HEK293T (cell line): Measurements from ENCODE around the gene CBLL2.

Source experiments
- CTCF ChIA-PET: fragments of 350-600 bp; formaldehyde crosslinking; extraction: SDS; loops from one replicate; lab custom pipeline; 2021; ENCODE audit warnings: antibody characterized with exemption, inconsistent platforms; lab: Yijun Ruan, JAX
- POLR2A ChIA-PET: fragments of 350-600 bp; formaldehyde crosslinking; extraction: SDS; loops from one replicate; lab custom pipeline; 2020; ENCODE audit warnings: antibody characterized with exemption, inconsistent platforms; lab: Yijun Ruan, JAX
- DNase-seq: peaks from one replicate; pipeline ENCODE4 v3.0.0; 2012; ENCODE audit warnings: mixed read lengths; ENCODE audit errors: extremely low spot score
- ARNT ChIP-seq: fragments of 450-650 bp; IDR thresholded peaks from 2 replicates; pipeline ENCODE4 v1.6.1; 2017; ENCODE audit warnings: mild to moderate bottlenecking
- BHLHE40 ChIP-seq: fragments of 450-650 bp; IDR thresholded peaks from 2 replicates; pipeline ENCODE4 v1.6.1; 2016; ENCODE audit warnings: mild to moderate bottlenecking, moderate library complexity, borderline replicate concordance
- CTBP1 ChIP-seq: fragments of 450-650 bp; IDR thresholded peaks from 2 replicates; pipeline ENCODE4 v1.6.1; 2016; ENCODE audit warnings: borderline replicate concordance
- ELF4 ChIP-seq: fragments of 450-650 bp; IDR thresholded peaks from 2 replicates; pipeline ENCODE4 v1.6.1; 2017; ENCODE audit warnings: antibody characterized with exemption
- FOXA1 ChIP-seq: fragments of 450-650 bp; IDR thresholded peaks from 2 replicates; pipeline ENCODE4 v1.6.1; 2016; ENCODE audit warnings: mild to moderate bottlenecking
- FOXK2 ChIP-seq: fragments of 450-650 bp; IDR thresholded peaks from 2 replicates; pipeline ENCODE4 v1.6.1; 2016; ENCODE audit warnings: mild to moderate bottlenecking
- FOXM1 ChIP-seq: fragments of 450-650 bp; IDR thresholded peaks from 2 replicates; pipeline ENCODE4 v1.6.1; 2017; ENCODE audit warnings: mild to moderate bottlenecking, borderline replicate concordance
- HDGF ChIP-seq: fragments of 450-650 bp; IDR thresholded peaks from 2 replicates; pipeline ENCODE4 v1.6.1; 2017; ENCODE audit warnings: antibody characterized with exemption, borderline replicate concordance
- L3MBTL2 ChIP-seq: fragments of 450-650 bp; conservative IDR thresholded peaks from 2 replicates; pipeline ENCODE4 v1.6.1; 2016; ENCODE audit warnings: mild to moderate bottlenecking
- LEF1 ChIP-seq: fragments of 450-650 bp; IDR thresholded peaks from 2 replicates; pipeline ENCODE4 v1.6.1; 2017; ENCODE audit warnings: mild to moderate bottlenecking, borderline replicate concordance
- NFRKB ChIP-seq: fragments of 450-650 bp; IDR thresholded peaks from 2 replicates; pipeline ENCODE4 v1.6.1; 2016; ENCODE audit warnings: mild to moderate bottlenecking, moderate library complexity
- PKNOX1 ChIP-seq: fragments of 450-650 bp; IDR thresholded peaks from 2 replicates; pipeline ENCODE4 v1.6.1; 2016
- SP1 ChIP-seq: fragments of 450-650 bp; IDR thresholded peaks from 2 replicates; pipeline ENCODE4 v1.6.1; 2017
- SUZ12 ChIP-seq: fragments of 450-650 bp; IDR thresholded peaks from 2 replicates; pipeline ENCODE4 v1.6.1; 2016; ENCODE audit warnings: mild to moderate bottlenecking
- TARDBP ChIP-seq: fragments of 450-650 bp; IDR thresholded peaks from 2 replicates; pipeline ENCODE4 v1.6.1; 2016
- ZNF384 ChIP-seq: fragments of 450-650 bp; IDR thresholded peaks from 2 replicates; pipeline ENCODE4 v1.6.1; 2016

Gene CBLL2

GRCh38 chrX:22320236-22320873, 47.6 kb downstream of the CBLL2 start:
- CTCF ChIA-PET, result no interaction called here
- TF ChIP-seq LEF1 (no peak), NFRKB (no peak), ARNT (no peak), SUZ12 (no peak), FOXA1 (no peak), HDGF (no peak), FOXM1 (no peak), ELF4 (no peak), TARDBP (no peak), L3MBTL2 (no peak), CTBP1 (no peak), SP1 (no peak), PKNOX1 (no peak), BHLHE40 (no peak), FOXK2 (no peak), ZNF384 (no peak)
- POLR2A ChIA-PET, result no interaction called here
- DNase-seq, result no peak

GRCh38 chrX:22323541-22323940, 50.8 kb downstream of the CBLL2 start:
- no peak for TF ChIP-seq FOXM1
- no peak for TF ChIP-seq HDGF
- no peak for TF ChIP-seq BHLHE40
- no peak for TF ChIP-seq FOXK2
- TF ChIP-seq ZNF384, result no peak
- no peak for TF ChIP-seq NFRKB
- no peak for TF ChIP-seq ARNT
- no peak for TF ChIP-seq FOXA1
- no peak for TF ChIP-seq CTBP1
- TF ChIP-seq ELF4, result no peak
- no peak for TF ChIP-seq TARDBP
- no peak for TF ChIP-seq SUZ12
- TF ChIP-seq SP1, result no peak
- TF ChIP-seq L3MBTL2, result no peak
- no peak for TF ChIP-seq PKNOX1
- no peak for TF ChIP-seq LEF1
- no peak for DNase-seq
- ChIA-PET POLR2A (no interaction called here), CTCF (no interaction called here)
